Sigmoid colon (tissue), 7 donors: ENCODE data around the gene ACOXL. TPM values are rescaled to one million over a fixed set of nuclear protein-coding genes. Genes with fewer than 3 reads are reported as not detected.
"Not testable (repeated sequence)": the region's sequence is repeated elsewhere in the genome, so short reads cannot be mapped to it uniquely, and the experiment has no call there.

ENCODE experiments used
- DNase-seq: peaks from one replicate; pipeline ENCODE4 v3.0.0-alpha.2; 2019
- H3K27ac ChIP-seq, 4 donors: fragments of 200-600 bp; sonication (generic); one replicate each; pipeline ENCODE4 v1.5.1; 2016 to 2019; ENCODE audit warnings: mild to moderate bottlenecking in 1 of 4
- H3K27me3 ChIP-seq, 3 donors: fragments of 200-600 bp; sonication (generic); one replicate each; pipeline ENCODE4 v1.5.1; 2019; ENCODE audit warnings: mild to moderate bottlenecking in 1 of 3
- H3K36me3 ChIP-seq, 4 donors: fragments of 200-600 bp; sonication (generic); one replicate each; pipeline ENCODE4 v1.5.1; 2016 to 2019
- H3K4me1 ChIP-seq, 4 donors: fragments of 200-600 bp; sonication (generic); one replicate each; pipeline ENCODE4 v1.5.1; 2017 to 2019
- H3K4me3 ChIP-seq, 4 donors: fragments of 200-600 bp; sonication (generic); one replicate each; pipeline ENCODE4 v1.5.1; 2017 to 2019; ENCODE audit warnings: mild to moderate bottlenecking in 2 of 4, moderate library complexity in 1 of 4
- H3K9me3 ChIP-seq, 4 donors: fragments of 200-600 bp in 3 of 4; sonication (generic) in 3 of 4; one replicate each; pipeline versions ENCODE4 v1.5.1 to v1.6.1; 2013 to 2019
- EP300 ChIP-seq, 4 donors: sonication (generic); formaldehyde crosslinking; IDR thresholded peaks; one replicate each; pipeline ENCODE4 v1.6.1; 2017; ENCODE audit warnings: antibody characterized with exemption in 4 of 4
- POLR2A ChIP-seq, 2 donors: fragments of 450-650 bp; IDR thresholded peaks; one replicate each; pipeline ENCODE4 v1.6.1; 2016; ENCODE audit warnings: antibody characterized with exemption in 2 of 2, mild to moderate bottlenecking in 2 of 2, moderate library complexity in 2 of 2
- POLR2AphosphoS5 ChIP-seq, 4 donors: sonication (generic); formaldehyde crosslinking; IDR thresholded peaks; one replicate each; pipeline ENCODE4 v1.6.1; 2017; ENCODE audit warnings: antibody characterized with exemption in 4 of 4
- WGBS, 2 donors: extraction: QIAGEN DNeasy Blood & Tissue Kit; methylation state at CpG; one replicate each; pipeline ENCODE4 v1.1.7; 2013; 5-methylcytosine and 5-hydroxymethylcytosine counted together
- intact Hi-C: fragments of 100-400 bp; cut with DNase I; formaldehyde crosslinking; loops from one replicate; pipeline ENCODE4 v1.15.1; 2023
- polyA plus RNA-seq, 3 donors: library from polyadenylated mRNA; stranded (reverse); fragments of 200-250 nt; gene quantifications; one replicate each; pipeline ENCODE4 v1.2.3, GENCODE V29; 2013
- total RNA-seq, 4 donors: library from RNA; depleted of rRNA; stranded (reverse); fragments of >200 nt; gene quantifications; one replicate each; pipeline ENCODE4 v1.1.0, GENCODE V29; 2016
- TF ChIP-seq, protein P1 (sequence below), 4 experiments: fragments of 450-650 bp in 3 of 4; fragments of 200-600 bp in 1 of 4; IDR thresholded peaks; one replicate each; pipeline ENCODE4 v1.5.1; 2016 to 2019; ENCODE audit warnings: antibody characterized with exemption in 4 of 4, mild to moderate bottlenecking in 3 of 4, moderate library complexity in 2 of 4
- donor health status: healthy with polysubstance abuse.
- donor health status: Bipolar disorder and iron deficiency.
- donor health status: healthy.

Gene ACOXL
- not detected for total RNA-seq
- polyA plus RNA-seq, result under 1 TPM in 1 of 3 donors, not detected in 2; 0.45 TPM

DNA sequence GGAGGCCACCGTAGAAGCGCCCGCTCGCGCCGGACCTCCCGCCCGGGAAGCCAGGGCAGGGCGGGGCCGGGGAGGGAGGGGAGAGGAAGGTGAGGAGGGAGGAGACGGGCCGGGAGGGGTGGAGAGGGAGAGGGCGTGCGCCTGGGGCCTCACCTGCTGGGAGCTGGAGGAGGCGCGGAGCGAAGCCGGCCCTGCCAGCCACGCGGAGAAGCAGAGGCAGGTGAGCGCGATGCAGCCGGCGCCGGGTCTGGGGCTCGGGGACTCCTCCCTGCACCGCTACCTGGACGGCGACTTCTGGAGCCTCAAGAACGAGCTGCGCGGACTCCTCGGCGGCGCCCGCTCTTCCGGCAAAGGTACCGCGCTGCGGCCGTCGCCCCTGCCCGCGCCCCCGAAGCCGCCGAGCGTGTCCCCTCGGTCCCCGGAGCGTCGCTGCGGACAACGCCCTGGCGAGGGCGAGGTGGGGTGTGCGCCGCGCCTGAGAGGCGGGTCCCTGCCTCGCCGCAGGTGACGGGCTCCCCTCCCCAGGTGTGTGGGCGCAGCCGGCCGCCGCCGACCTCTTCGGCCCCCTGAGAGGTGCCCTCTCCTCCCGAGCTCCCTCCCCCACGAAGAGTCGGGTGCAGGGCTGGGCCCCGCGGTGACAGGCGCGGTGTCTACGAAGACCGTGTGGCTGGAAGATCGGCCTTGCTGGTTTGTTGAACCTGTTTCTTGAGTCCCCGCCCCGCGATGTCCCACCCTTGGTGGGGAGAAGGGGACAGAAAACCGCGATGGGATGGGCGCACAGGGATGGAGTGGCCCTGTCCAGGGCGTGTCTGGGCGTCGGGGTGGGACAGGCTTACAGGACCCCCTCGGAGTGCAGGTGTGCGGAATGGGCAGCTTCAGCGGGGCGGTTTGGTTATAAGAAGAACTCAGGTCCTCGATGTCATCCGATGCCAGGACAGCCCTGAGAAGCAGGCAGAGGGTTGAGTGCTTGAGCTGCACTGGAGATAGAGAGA lies at the start of gene ACOXL:
ACOXL (plus strand) TSS at position 152 of the 992 bp plus-strand sequence. CDS start 35,817 bp downstream, outside the sequence.
- intact Hi-C loops, result no loop called here
- WGBS, 2 donors, result 2 to 3% methylated on average over 94 of the region's 94 CpGs
- Histone ChIP-seq H3K9me3 (peaks cover 0 to 3% (median 1%) of the 10 kb centered on the region in 4 donors), H3K27me3 (peaks cover 13 to 72% (median 29%) of the 10 kb centered on the region in 3 donors), H3K36me3 (no peaks in the 10 kb centered on the region), H3K27ac (no peak within 1 kb of the TSS), H3K4me3 (peak within 1 kb of the TSS in 2 of 4 donors; percentile 9 to 15), H3K4me1 (peaks cover 0 to 12% (median 11%) of the 10 kb centered on the region in 4 donors)
- DNase-seq, result no peak
- TF ChIP-seq POLR2A (IDR thresholded peaks at IDR 0.05) (no peak), EP300 (IDR thresholded peaks at IDR 0.05) (no peak), POLR2AphosphoS5 (IDR thresholded peaks at IDR 0.05) (no peak)
- TF ChIP-seq, protein P1, sequence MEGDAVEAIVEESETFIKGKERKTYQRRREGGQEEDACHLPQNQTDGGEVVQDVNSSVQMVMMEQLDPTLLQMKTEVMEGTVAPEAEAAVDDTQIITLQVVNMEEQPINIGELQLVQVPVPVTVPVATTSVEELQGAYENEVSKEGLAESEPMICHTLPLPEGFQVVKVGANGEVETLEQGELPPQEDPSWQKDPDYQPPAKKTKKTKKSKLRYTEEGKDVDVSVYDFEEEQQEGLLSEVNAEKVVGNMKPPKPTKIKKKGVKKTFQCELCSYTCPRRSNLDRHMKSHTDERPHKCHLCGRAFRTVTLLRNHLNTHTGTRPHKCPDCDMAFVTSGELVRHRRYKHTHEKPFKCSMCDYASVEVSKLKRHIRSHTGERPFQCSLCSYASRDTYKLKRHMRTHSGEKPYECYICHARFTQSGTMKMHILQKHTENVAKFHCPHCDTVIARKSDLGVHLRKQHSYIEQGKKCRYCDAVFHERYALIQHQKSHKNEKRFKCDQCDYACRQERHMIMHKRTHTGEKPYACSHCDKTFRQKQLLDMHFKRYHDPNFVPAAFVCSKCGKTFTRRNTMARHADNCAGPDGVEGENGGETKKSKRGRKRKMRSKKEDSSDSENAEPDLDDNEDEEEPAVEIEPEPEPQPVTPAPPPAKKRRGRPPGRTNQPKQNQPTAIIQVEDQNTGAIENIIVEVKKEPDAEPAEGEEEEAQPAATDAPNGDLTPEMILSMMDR (IDR thresholded peaks at IDR 0.05), result no peak

DNA sequence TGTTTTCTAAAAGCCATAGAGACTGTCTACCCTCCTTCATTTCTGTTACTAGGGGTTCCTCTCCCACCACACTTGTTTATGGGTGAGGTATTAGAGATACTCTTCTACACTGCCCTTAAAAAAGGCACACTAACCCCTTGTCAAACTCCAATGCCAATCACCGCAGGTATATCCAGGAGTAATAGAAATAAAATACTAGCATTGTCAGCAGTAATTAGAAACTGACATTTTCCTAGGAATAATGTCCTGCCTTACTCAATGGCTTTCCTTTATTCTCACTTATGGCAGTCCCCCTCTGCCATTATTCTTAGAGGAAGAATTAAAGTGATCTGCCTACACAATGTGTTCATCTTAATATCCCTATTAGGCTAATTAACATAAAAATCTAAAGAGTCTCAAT lies 49.5 kb upstream of the ACOXL start:
- peaks cover 0 to 12% (median 5%) of the 10 kb centered on the region in 4 donors for H3K4me1 ChIP-seq
- no peak overlapping the region for H3K4me3 ChIP-seq
- TF ChIP-seq POLR2A (IDR thresholded peaks at IDR 0.05) (no peak), EP300 (IDR thresholded peaks at IDR 0.05) (no peak), POLR2AphosphoS5 (IDR thresholded peaks at IDR 0.05) (no peak)
- TF ChIP-seq, protein P1 (IDR thresholded peaks at IDR 0.05), result no peak
- no peaks in the 10 kb centered on the region for H3K27me3 ChIP-seq
- peaks cover 0 to 3% (median 0%) of the 10 kb centered on the region in 4 donors for H3K9me3 ChIP-seq
- H3K36me3 ChIP-seq, result no peaks in the 10 kb centered on the region
- H3K27ac ChIP-seq, result no peak overlapping the region
- intact Hi-C loops, result no loop called here
- 93 to 97% methylated on average over 1 of the region's 1 CpG for WGBS, 2 donors
- DNase-seq, result no peak

DNA sequence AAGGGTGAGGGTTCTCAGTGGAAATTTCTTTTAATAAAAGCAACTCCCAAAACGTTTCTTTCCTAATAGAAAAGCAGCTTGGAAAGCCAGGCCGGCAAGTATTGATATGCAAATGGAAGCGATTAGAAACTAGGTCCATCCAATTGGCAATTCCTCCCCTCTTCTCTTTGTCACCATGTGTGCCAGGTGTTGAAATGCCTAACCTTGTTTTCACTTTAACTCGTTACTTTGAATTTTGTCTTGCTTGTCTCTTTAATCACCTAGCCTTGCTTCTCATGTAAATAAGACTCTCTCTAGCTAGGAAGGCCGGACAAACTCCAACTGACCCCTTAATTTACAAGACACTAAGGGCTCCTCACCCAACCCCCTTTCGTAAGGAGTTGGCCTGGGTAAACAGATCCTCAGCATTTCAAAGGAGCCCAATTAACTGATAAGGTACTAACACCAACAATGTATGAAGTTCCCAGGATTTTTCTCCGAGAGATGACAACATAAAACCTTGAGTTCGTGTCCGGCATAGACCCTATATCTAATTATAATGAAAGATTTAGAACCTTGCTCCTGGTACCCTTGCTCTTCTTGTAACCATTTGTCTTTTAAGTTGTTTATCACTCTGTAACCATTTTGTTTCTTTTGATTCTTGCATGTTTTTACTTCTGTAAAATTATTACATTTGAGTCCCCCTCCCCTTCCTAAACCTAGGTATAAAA lies 44.4 kb upstream of the ACOXL start:
- DNase-seq, H3K4me3 ChIP-seq, H3K27ac ChIP-seq, H3K4me1 ChIP-seq, H3K9me3 ChIP-seq, intact Hi-C loops, H3K36me3 ChIP-seq, H3K27me3 ChIP-seq: not testable (repeated sequence)
- WGBS, 2 donors, result 67 to 73% methylated on average over 9 of the region's 9 CpGs

DNA sequence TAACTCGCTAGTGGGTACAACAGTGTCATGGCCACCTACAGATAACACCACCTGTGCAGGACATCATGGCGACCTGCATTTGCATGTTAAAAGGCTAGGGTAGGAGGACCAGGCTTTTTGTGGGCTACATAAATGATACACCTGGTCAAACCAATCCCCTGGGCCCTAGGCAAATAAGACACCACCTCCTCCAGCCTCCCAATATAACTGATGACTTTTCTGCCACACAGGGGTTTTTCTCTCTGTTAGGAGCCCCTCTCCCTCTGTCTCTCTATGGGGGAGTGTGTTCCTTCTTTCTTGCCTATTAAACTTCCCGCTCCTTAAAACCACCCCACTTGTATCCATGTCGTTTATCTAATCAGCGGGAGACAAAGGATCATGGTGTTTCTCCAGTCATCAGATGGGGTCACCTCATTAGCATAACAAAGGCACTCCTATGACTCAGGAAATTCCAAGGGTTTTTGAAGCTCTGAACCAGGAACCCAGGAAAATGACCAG lies 43.7 kb upstream of the ACOXL start:
- H3K27ac ChIP-seq, result no peak overlapping the region
- DNase-seq, result no peak
- H3K27me3 ChIP-seq, result peaks cover 0 to 6% (median 0%) of the 10 kb centered on the region in 3 donors
- no peaks in the 10 kb centered on the region for H3K36me3 ChIP-seq
- no peak overlapping the region for H3K4me3 ChIP-seq
- H3K4me1 ChIP-seq, result no peaks in the 10 kb centered on the region
- 71 to 85% methylated on average over 5 of the region's 5 CpGs for WGBS, 2 donors
- TF ChIP-seq POLR2AphosphoS5 (IDR thresholded peaks at IDR 0.05), result no peak
- TF ChIP-seq, protein P1 (IDR thresholded peaks at IDR 0.05), result no peak
- no peak for TF ChIP-seq POLR2A (IDR thresholded peaks at IDR 0.05)
- TF ChIP-seq EP300 (IDR thresholded peaks at IDR 0.05), result no peak
- H3K9me3 ChIP-seq, result peaks cover 0 to 3% (median 0%) of the 10 kb centered on the region in 4 donors
- intact Hi-C loops, result no loop called here
